DOHH2 (cell line): Measurements from ENCODE around the gene VPREB1.

ENCODE experiments used
- EZH2phosphoT487 ChIP-seq: fragments of 200-600 bp; sonication (generic); IDR thresholded peaks from 2 replicates; pipeline ENCODE4 v1.6.1; 2017; ENCODE audit warnings: borderline replicate concordance, mild to moderate bottlenecking, antibody characterized with exemption, low read length, moderate library complexity, mixed read lengths
- TF ChIP-seq, protein P1 (sequence below): fragments of 200-600 bp; sonication (generic); IDR thresholded peaks from one replicate; pipeline ENCODE4 v1.5.1; 2014; ENCODE audit warnings: antibody characterized with exemption, mild to moderate bottlenecking, low read depth, low read length; ENCODE audit not compliant: poor library complexity, severe bottlenecking

DNA sequence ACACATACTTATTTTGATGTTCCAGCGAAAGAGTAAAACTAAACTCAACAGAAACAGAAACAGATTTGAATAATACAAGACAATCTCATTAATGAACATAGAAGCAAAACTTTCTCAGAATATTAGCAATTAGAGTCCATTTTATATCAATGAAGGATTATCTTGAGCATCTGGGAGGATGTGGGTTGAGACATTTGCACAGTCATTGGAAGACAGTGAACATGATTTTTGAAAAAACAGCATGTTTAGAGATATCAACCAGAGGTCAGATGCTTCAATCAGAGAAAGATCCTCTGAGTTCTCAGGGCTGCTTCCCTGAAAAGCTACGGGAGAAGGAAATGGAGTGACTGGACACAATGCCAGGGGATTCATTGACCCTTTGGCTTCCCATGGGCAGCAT lies 35.9 kb upstream of the VPREB1 start:
- TF ChIP-seq, protein P1, sequence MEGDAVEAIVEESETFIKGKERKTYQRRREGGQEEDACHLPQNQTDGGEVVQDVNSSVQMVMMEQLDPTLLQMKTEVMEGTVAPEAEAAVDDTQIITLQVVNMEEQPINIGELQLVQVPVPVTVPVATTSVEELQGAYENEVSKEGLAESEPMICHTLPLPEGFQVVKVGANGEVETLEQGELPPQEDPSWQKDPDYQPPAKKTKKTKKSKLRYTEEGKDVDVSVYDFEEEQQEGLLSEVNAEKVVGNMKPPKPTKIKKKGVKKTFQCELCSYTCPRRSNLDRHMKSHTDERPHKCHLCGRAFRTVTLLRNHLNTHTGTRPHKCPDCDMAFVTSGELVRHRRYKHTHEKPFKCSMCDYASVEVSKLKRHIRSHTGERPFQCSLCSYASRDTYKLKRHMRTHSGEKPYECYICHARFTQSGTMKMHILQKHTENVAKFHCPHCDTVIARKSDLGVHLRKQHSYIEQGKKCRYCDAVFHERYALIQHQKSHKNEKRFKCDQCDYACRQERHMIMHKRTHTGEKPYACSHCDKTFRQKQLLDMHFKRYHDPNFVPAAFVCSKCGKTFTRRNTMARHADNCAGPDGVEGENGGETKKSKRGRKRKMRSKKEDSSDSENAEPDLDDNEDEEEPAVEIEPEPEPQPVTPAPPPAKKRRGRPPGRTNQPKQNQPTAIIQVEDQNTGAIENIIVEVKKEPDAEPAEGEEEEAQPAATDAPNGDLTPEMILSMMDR = no peak
- TF ChIP-seq EZH2phosphoT487 = no peak
